Measurements from ENCODE around the gene ANXA1. TPM values are rescaled to one million over a fixed set of nuclear protein-coding genes. Genes with fewer than 3 reads are reported as not detected.
A peak's percentile ranks its signal among the peaks of the same experiment; 100 is the strongest.

The ANXA1 gene
- total RNA-seq, 2 donors from 2014 or later, result 0.82 to 8.9 TPM

- Mint-ChIP-seq H3K27me3 (ENCODE audit: insufficient read depth) (no peaks in the 10 kb centered on the region), H3K4me1 (peaks cover 28% of the 10 kb centered on the region), H3K36me3 (ENCODE audit: low read depth) (no peaks in the 10 kb centered on the region), H3K9me3 (no peaks in the 10 kb centered on the region), H3K27ac (peak overlapping the region; percentile 80), H3K4me3 (no peak overlapping the region)
- Histone ChIP-seq H3K36me3 (ENCODE audit: control insufficient read depth, insufficient read depth, low read length) (no peaks in the 10 kb centered on the region), H3K4me1 (ENCODE audit: control insufficient read depth, insufficient read depth, low read length) (peaks cover 7% of the 10 kb centered on the region), H3K27me3 (ENCODE audit: control insufficient read depth, insufficient read depth, low read length, poor library complexity, severe bottlenecking) (no peaks in the 10 kb centered on the region), H3K4me3 (ENCODE audit: low read length) (no peak overlapping the region), H3K9ac (ENCODE audit: extremely low read depth, low read length, poor library complexity, severe bottlenecking) (no peak overlapping the region), H3K9me3 (ENCODE audit: control insufficient read depth, low read length) (no peaks in the 10 kb centered on the region), H3K27ac (ENCODE audit: low read depth, low read length) (no peak overlapping the region)
- TF ChIP-seq CTCF (conservative IDR thresholded peaks at IDR 0.05), result no peak
- WGBS, 2 experiments (ENCODE audit: insufficient coverage in 1 of 2, insufficient read length in 1 of 2), result 97% methylated on average over 3 of the region's 3 CpGs; no CpG with 5 or more reads in 1 of the 2 experiments
- no peak for DNase-seq
These were observed 3.2 kb upstream of the ANXA1 start for GRCh38 chr9:73148447-73148937.

GRCh38 chr9:73149371-73150067, 2.1 kb upstream of the ANXA1 start:
- Mint-ChIP-seq H3K36me3 (ENCODE audit: low read depth) (no peaks in the 10 kb centered on the region), H3K27ac (peak overlapping the region; percentile 80), H3K4me3 (no peak overlapping the region), H3K9me3 (no peaks in the 10 kb centered on the region), H3K4me1 (peaks cover 26% of the 10 kb centered on the region), H3K27me3 (ENCODE audit: insufficient read depth) (no peaks in the 10 kb centered on the region)
- Histone ChIP-seq H3K4me3 (ENCODE audit: low read length) (no peak overlapping the region), H3K9ac (ENCODE audit: extremely low read depth, low read length, poor library complexity, severe bottlenecking) (no peak overlapping the region), H3K36me3 (ENCODE audit: control insufficient read depth, insufficient read depth, low read length) (no peaks in the 10 kb centered on the region), H3K27me3 (ENCODE audit: control insufficient read depth, insufficient read depth, low read length, poor library complexity, severe bottlenecking) (no peaks in the 10 kb centered on the region), H3K27ac (ENCODE audit: low read depth, low read length) (no peak overlapping the region), H3K9me3 (ENCODE audit: control insufficient read depth, low read length) (no peaks in the 10 kb centered on the region), H3K4me1 (ENCODE audit: control insufficient read depth, insufficient read depth, low read length) (peaks cover 7% of the 10 kb centered on the region)
- 63% methylated on average over 3 of the region's 4 CpGs; no CpG with 5 or more reads in 1 of the 2 experiments for WGBS, 2 experiments (ENCODE audit: insufficient coverage in 1 of 2, insufficient read length in 1 of 2)
- TF ChIP-seq CTCF (conservative IDR thresholded peaks at IDR 0.05), result no peak
- DNase-seq, result no peak

- Mint-ChIP-seq H3K4me1 (peaks cover 15% of the 10 kb centered on the region), H3K27ac (no peak overlapping the region), H3K36me3 (ENCODE audit: low read depth) (no peaks in the 10 kb centered on the region), H3K4me3 (no peak overlapping the region), H3K27me3 (ENCODE audit: insufficient read depth) (no peaks in the 10 kb centered on the region), H3K9me3 (no peaks in the 10 kb centered on the region)
- Histone ChIP-seq H3K4me3 (ENCODE audit: low read length) (no peak overlapping the region), H3K27ac (ENCODE audit: low read depth, low read length) (no peak overlapping the region), H3K4me1 (ENCODE audit: control insufficient read depth, insufficient read depth, low read length) (no peaks in the 10 kb centered on the region), H3K36me3 (ENCODE audit: control insufficient read depth, insufficient read depth, low read length) (no peaks in the 10 kb centered on the region), H3K9ac (ENCODE audit: extremely low read depth, low read length, poor library complexity, severe bottlenecking) (no peak overlapping the region), H3K27me3 (ENCODE audit: control insufficient read depth, insufficient read depth, low read length, poor library complexity, severe bottlenecking) (no peaks in the 10 kb centered on the region), H3K9me3 (ENCODE audit: control insufficient read depth, low read length) (no peaks in the 10 kb centered on the region)
- DNase-seq, result no peak
- TF ChIP-seq CTCF (conservative IDR thresholded peaks at IDR 0.05), result no peak
These were observed 829 bp downstream of the ANXA1 start for GRCh38 chr9:73152543-73152844.

Data from endodermal cell (in vitro differentiated cells).